ENCODE measurements around the gene GPBP1L1. TPM values are rescaled to one million over a fixed set of nuclear protein-coding genes. Genes with fewer than 3 reads are reported as not detected.

GPBP1L1 gene
- total and polyA plus RNA-seq, 2 of the 13 experiments (the other 11 are each of a cell fraction or from before 2014, with no cell fraction given): 45.9 to 86.1 TPM

GRCh38 chr1:45687754-45688740 is 1.7 kb upstream of the GPBP1L1 start, which contains the start of gene TMEM69 (continued):
- TF ChIP-seq, protein P1, sequence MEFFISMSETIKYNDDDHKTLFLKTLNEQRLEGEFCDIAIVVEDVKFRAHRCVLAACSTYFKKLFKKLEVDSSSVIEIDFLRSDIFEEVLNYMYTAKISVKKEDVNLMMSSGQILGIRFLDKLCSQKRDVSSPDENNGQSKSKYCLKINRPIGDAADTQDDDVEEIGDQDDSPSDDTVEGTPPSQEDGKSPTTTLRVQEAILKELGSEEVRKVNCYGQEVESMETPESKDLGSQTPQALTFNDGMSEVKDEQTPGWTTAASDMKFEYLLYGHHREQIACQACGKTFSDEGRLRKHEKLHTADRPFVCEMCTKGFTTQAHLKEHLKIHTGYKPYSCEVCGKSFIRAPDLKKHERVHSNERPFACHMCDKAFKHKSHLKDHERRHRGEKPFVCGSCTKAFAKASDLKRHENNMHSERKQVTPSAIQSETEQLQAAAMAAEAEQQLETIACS (CRISPR knock-in tag; IDR thresholded peaks at IDR 0.05): 0 out of 2 replicates have a peak, but pooled peaks have one; percentile 26
- peak; percentile 69; the same call in 1 of the 2 replicates for TF ChIP-seq NFKB2 (CRISPR knock-in tag; IDR thresholded peaks at IDR 0.05; ENCODE audit: borderline replicate concordance)
- TF ChIP-seq SMYD3 (CRISPR knock-in tag; IDR thresholded peaks at IDR 0.05): no peak; the same call in 1 of the 2 replicates
- TF ChIP-seq NCOR1 (IDR thresholded peaks at IDR 0.05; ENCODE audit: borderline replicate concordance, low read length): peak; percentile 30; the same call in 1 of the 2 replicates
- 0 out of 2 replicates have a peak, but pooled peaks have one; percentile 0 for TF ChIP-seq GTF2F1 (IDR thresholded peaks at IDR 0.05; ENCODE audit: low read length)
- TF ChIP-seq ZFP1 (CRISPR knock-in tag; IDR thresholded peaks at IDR 0.05): 0 out of 2 replicates have a peak, but pooled peaks have one; percentile 49
- no peak for TF ChIP-seq LCORL (IDR thresholded peaks at IDR 0.05)
- peak; percentile 58 for TF ChIP-seq LCORL (CRISPR knock-in tag; IDR thresholded peaks at IDR 0.05)
- TF ChIP-seq ZNF460 (CRISPR knock-in tag; IDR thresholded peaks at IDR 0.05; ENCODE audit: borderline replicate concordance): peak; percentile 37; the same call in 1 of the 2 replicates
- TF ChIP-seq ZNF569 (CRISPR knock-in tag; IDR thresholded peaks at IDR 0.05; ENCODE audit: borderline replicate concordance): no peak
- TF ChIP-seq ZNF841 (CRISPR knock-in tag; IDR thresholded peaks at IDR 0.05; ENCODE audit: borderline replicate concordance): no peak
- TF ChIP-seq, protein P2, sequence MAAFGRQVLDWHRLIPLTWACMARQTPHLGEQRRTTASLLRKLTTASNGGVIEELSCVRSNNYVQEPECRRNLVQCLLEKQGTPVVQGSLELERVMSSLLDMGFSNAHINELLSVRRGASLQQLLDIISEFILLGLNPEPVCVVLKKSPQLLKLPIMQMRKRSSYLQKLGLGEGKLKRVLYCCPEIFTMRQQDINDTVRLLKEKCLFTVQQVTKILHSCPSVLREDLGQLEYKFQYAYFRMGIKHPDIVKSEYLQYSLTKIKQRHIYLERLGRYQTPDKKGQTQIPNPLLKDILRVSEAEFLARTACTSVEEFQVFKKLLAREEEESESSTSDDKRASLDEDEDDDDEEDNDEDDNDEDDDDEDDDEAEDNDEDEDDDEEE (CRISPR knock-in tag; IDR thresholded peaks at IDR 0.05): 0 out of 2 replicates have a peak, but pooled peaks have one; percentile 25
- TF ChIP-seq, protein P3, sequence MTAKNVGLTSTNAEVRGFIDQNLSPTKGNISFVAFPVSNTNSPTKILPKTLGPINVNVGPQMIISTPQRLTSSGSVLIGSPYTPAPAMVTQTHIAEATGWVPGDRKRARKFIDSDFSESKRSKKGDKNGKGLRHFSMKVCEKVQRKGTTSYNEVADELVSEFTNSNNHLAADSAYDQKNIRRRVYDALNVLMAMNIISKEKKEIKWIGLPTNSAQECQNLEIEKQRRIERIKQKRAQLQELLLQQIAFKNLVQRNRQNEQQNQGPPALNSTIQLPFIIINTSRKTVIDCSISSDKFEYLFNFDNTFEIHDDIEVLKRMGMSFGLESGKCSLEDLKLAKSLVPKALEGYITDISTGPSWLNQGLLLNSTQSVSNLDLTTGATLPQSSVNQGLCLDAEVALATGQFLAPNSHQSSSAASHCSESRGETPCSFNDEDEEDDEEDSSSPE (CRISPR knock-in tag; IDR thresholded peaks at IDR 0.05): peak; percentile 52
- peak; percentile 78 for TF ChIP-seq ZEB1 (IDR thresholded peaks at IDR 0.05; ENCODE audit: insufficient replicate concordance, low read depth)
- TF ChIP-seq SSRP1 (CRISPR knock-in tag; IDR thresholded peaks at IDR 0.05): peak; percentile 30; the same call in 1 of the 2 replicates
- TF ChIP-seq ISL2 (CRISPR knock-in tag; IDR thresholded peaks at IDR 0.05): peak; percentile 66
- TF ChIP-seq GZF1 (CRISPR knock-in tag; IDR thresholded peaks at IDR 0.05): no peak
- no peak for TF ChIP-seq KDM5B (CRISPR knock-in tag; IDR thresholded peaks at IDR 0.05; ENCODE audit: borderline replicate concordance)
- TF ChIP-seq ZNF160 (CRISPR knock-in tag; IDR thresholded peaks at IDR 0.05): 0 out of 2 replicates have a peak, but pooled peaks have one; percentile 55
- no peak for TF ChIP-seq NR2F1 (CRISPR knock-in tag; IDR thresholded peaks at IDR 0.05)
- TF ChIP-seq SOX6 (IDR thresholded peaks at IDR 0.05): no peak
- TF ChIP-seq SOX6 (CRISPR knock-in tag; IDR thresholded peaks at IDR 0.05): peak; percentile 47; the same call in 1 of the 2 replicates
- no peak for TF ChIP-seq GTF3A (CRISPR knock-in tag; conservative IDR thresholded peaks at IDR 0.05)
- TF ChIP-seq ZNF660 (CRISPR knock-in tag; IDR thresholded peaks at IDR 0.05; ENCODE audit: borderline replicate concordance, low read depth): no peak
- TF ChIP-seq ZNF552 (CRISPR knock-in tag; IDR thresholded peaks at IDR 0.05; ENCODE audit: borderline replicate concordance): no peak
